Measurements from ENCODE around the gene UCP3.

The UCP3 gene

DNA sequence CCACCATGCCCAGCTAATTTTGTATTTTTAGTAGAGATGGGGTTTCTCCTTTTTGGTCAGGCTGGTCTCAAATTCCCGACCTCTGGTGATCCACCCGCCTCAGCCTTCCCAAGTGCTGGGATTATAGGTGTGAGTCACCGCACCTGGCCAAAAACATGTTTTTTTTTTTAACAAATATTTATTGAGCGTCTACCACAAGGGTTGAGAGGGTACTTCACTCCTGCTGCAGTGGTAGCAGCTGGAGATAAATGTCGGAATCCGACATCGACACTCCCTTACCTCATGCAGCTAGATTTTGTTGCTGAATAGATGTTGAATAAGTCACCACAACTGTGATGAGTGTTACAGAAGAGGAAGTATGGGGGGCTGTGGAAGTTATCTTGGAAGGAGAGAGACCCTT lies 57.1 kb downstream of the UCP3 start:
- no peak for DNase-seq

- no peak for DNase-seq
These were observed 57.8 kb downstream of the UCP3 start, which contains the start of gene DNAJB13 for GRCh38 chr11:73950869-73951710. TSS of gene DNAJB13 (plus strand) at chr11:73951026. CDS start at chr11:73951070, 44 bp downstream.

Data from NCI-H1694 (cell line).